Stimulated activated CD4-positive, alpha-beta T cell treated with anti-CD3 and anti-CD28 coated beads, TNF-alpha, amount 100 ng/mL, for 24 hours (primary cell): ENCODE measurements around the gene DENND1A.
"Not testable (repeated sequence)": the region's sequence is repeated elsewhere in the genome, so short reads cannot be mapped to it uniquely, and the experiment has no call there.

Experiments used
- DNase-seq, 3 experiments: peaks; one replicate each; pipeline ENCODE4 v3.0.0-alpha.2; 2020; ENCODE audit warnings: low read depth in 3 of 3

Gene DENND1A

GRCh38 chr9:123922431-123922830 is 7.5 kb downstream of the DENND1A start:
- no peak for DNase-seq

- DNase-seq = no peak
Observed at GRCh38 chr9:123914517-123915196, 15.3 kb downstream of the DENND1A start.

- DNase-seq = no peak
Observed at GRCh38 chr9:123912167-123912897, 17.6 kb downstream of the DENND1A start.

GRCh38 chr9:123911024-123911423 is 18.9 kb downstream of the DENND1A start:
- DNase-seq = no peak

- not testable (repeated sequence) for DNase-seq
Observed at GRCh38 chr9:123909192-123909591, 20.7 kb downstream of the DENND1A start.

- DNase-seq = not testable (repeated sequence)
Observed at GRCh38 chr9:123903550-123903949, 26.4 kb downstream of the DENND1A start.

GRCh38 chr9:123894822-123895221 is 35.1 kb downstream of the DENND1A start:
- DNase-seq = no peak

- no peak for DNase-seq
Observed at GRCh38 chr9:123893831-123894460, 36.0 kb downstream of the DENND1A start.

- no peak for DNase-seq
Observed at GRCh38 chr9:123893115-123893514, 36.8 kb downstream of the DENND1A start.

GRCh38 chr9:123887837-123888236 is 42.1 kb downstream of the DENND1A start:
- DNase-seq = no peak

- DNase-seq = not testable (repeated sequence)
Observed at GRCh38 chr9:123885834-123886233, 44.1 kb downstream of the DENND1A start.

GRCh38 chr9:123883634-123884033 is 46.3 kb downstream of the DENND1A start:
- DNase-seq = no peak

GRCh38 chr9:123881604-123882003 is 48.3 kb downstream of the DENND1A start:
- DNase-seq = no peak

GRCh38 chr9:123880420-123880819 is 49.5 kb downstream of the DENND1A start:
- DNase-seq = no peak

GRCh38 chr9:123876750-123877149 is 53.2 kb downstream of the DENND1A start:
- DNase-seq = no peak

- no peak for DNase-seq
Observed at GRCh38 chr9:123872710-123873109, 57.2 kb downstream of the DENND1A start.

GRCh38 chr9:123871781-123872180 is 58.1 kb downstream of the DENND1A start:
- no peak for DNase-seq

GRCh38 chr9:123868002-123868401 is 61.9 kb downstream of the DENND1A start:
- no peak for DNase-seq

GRCh38 chr9:123867034-123867433 is 62.9 kb downstream of the DENND1A start:
- no peak for DNase-seq

- DNase-seq = no peak
Observed at GRCh38 chr9:123866497-123866896, 63.4 kb downstream of the DENND1A start.

- DNase-seq = no peak
Observed at GRCh38 chr9:123865226-123866000, 64.5 kb downstream of the DENND1A start.

- DNase-seq = no peak
Observed at GRCh38 chr9:123864251-123864650, 65.7 kb downstream of the DENND1A start.
